LNCAP (cell line): ENCODE data around the gene MUC5B.

Experiments used
- CTCF ChIP-seq: fragments of 450-650 bp; IDR thresholded peaks from 2 replicates; pipeline ENCODE4 v1.5.1; 2017; ENCODE audit warnings: mild to moderate bottlenecking

Gene MUC5B

GRCh38 chr11:1295086-1295485, 72.2 kb downstream of the MUC5B start:
- no peak for TF ChIP-seq CTCF

GRCh38 chr11:1295591-1295990, 72.7 kb downstream of the MUC5B start:
- TF ChIP-seq CTCF, result no peak

- TF ChIP-seq CTCF, result no peak
These were observed 73.4 kb downstream of the MUC5B start for GRCh38 chr11:1296287-1296686.

GRCh38 chr11:1297011-1297575, 74.2 kb downstream of the MUC5B start:
- no peak for TF ChIP-seq CTCF

- no peak for TF ChIP-seq CTCF
These were observed 75.0 kb downstream of the MUC5B start for GRCh38 chr11:1297576-1298473.

- no peak for TF ChIP-seq CTCF
These were observed 76.0 kb downstream of the MUC5B start for GRCh38 chr11:1298695-1299492.

- TF ChIP-seq CTCF, result no peak
These were observed 76.8 kb downstream of the MUC5B start for GRCh38 chr11:1299621-1300020.
